NCI-H1417 treated with DMSO at 0.1 percent for 48 hours (cell line): Measurements from ENCODE around the gene INMT.

ENCODE experiments used
- DNase-seq: peaks from one replicate; lab custom pipeline; 2025; lab: John Stamatoyannopoulos, UW

INMT gene

GRCh38 chr7:30728591-30729100 is 23.3 kb upstream of the INMT start:
- no peak for DNase-seq

GRCh38 chr7:30729642-30730041 is 22.3 kb upstream of the INMT start:
- no peak for DNase-seq

GRCh38 chr7:30730097-30730496 is 21.8 kb upstream of the INMT start:
- no peak for DNase-seq

- DNase-seq = no peak
Observed at GRCh38 chr7:30730996-30731395, 20.9 kb upstream of the INMT start.

GRCh38 chr7:30731581-30731980 is 20.4 kb upstream of the INMT start:
- peak; percentile 52 for DNase-seq

GRCh38 chr7:30732606-30733005 is 19.3 kb upstream of the INMT start:
- DNase-seq = no peak

- no peak for DNase-seq
Observed at GRCh38 chr7:30733216-30733615, 18.7 kb upstream of the INMT start.

- no peak for DNase-seq
Observed at GRCh38 chr7:30733691-30734090, 18.2 kb upstream of the INMT start.

- no peak for DNase-seq
Observed at GRCh38 chr7:30734497-30734896, 17.4 kb upstream of the INMT start.

GRCh38 chr7:30735631-30736030 is 16.3 kb upstream of the INMT start:
- DNase-seq = no peak

GRCh38 chr7:30736291-30736690 is 15.6 kb upstream of the INMT start:
- DNase-seq = no peak

GRCh38 chr7:30738026-30738915 is 13.7 kb upstream of the INMT start:
- DNase-seq = no peak

GRCh38 chr7:30739691-30740090 is 12.2 kb upstream of the INMT start:
- DNase-seq = no peak

GRCh38 chr7:30740417-30741181 is 11.3 kb upstream of the INMT start:
- peak; percentile 19 for DNase-seq

- no peak for DNase-seq
Observed at GRCh38 chr7:30741289-30741688, 10.6 kb upstream of the INMT start.

- no peak for DNase-seq
Observed at GRCh38 chr7:30743371-30744074, 8.4 kb upstream of the INMT start.

GRCh38 chr7:30744075-30744417 is 7.9 kb upstream of the INMT start:
- DNase-seq = no peak

GRCh38 chr7:30745261-30745941 is 6.5 kb upstream of the INMT start:
- DNase-seq = no peak

GRCh38 chr7:30750010-30750409 is 1.9 kb upstream of the INMT start:
- no peak for DNase-seq

GRCh38 chr7:30750683-30751650 is 968 bp upstream of the INMT start:
- DNase-seq = no peak

- DNase-seq = no peak
Observed at GRCh38 chr7:30752484-30752883, 549 bp downstream of the INMT start.
